ENCODE measurements around the gene POLN.

POLN gene

GRCh38 chr4:2241410-2242353 is at the start of gene POLN, which contains the start of gene HAUS3:
TSS of gene POLN (minus strand) at chr4:2242121. CDS start at chr4:2229231, 12,890 bp downstream.
TSS of gene HAUS3 (minus strand) at chr4:2242121. CDS start at chr4:2240946, 1,175 bp downstream.
- peak; percentile 98 for DNase-seq

DNA sequence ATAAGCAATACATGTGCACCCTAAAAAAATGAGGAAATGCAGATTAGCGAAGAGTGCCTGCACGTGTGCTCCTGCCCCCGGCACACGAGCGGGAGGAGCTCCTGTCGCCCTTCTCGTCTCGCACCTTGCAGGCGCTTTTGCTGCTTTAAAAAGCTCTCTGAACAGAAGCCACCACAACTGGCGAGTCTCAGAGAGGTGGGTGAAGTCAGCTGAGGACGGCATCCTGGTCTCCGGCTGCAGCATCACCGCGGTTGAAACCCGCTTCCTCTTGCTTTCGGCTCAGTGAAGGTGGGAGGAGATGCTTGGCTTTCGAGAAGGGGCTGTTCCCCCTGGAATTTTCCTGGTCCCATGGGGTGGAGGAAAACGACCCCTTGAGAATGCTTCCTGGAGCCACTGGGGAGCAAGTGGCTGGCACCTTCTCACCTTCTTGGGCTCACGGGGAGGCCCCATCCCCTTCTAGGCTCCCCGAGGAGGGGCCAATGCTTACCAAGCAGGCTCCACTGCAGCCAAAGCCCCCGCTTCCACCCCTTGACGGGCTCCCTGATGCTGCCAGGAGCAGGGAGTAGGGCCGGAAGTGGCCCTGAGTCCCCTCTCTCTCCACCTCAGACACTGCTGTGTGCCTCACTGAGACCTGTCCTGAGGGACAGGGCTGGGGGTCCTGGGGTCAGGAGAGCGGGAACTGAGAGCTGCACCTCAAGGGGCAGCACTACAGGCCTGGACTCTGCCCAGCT is 49.2 kb upstream of the POLN start:
- DNase-seq = peak; percentile 72

GRCh38 chr4:2290488-2290887 is 48.6 kb upstream of the POLN start:
- no peak for DNase-seq

- peak; percentile 12 for DNase-seq
Measured at GRCh38 chr4:2289955-2290333, 48.0 kb upstream of the POLN start.

DNA sequence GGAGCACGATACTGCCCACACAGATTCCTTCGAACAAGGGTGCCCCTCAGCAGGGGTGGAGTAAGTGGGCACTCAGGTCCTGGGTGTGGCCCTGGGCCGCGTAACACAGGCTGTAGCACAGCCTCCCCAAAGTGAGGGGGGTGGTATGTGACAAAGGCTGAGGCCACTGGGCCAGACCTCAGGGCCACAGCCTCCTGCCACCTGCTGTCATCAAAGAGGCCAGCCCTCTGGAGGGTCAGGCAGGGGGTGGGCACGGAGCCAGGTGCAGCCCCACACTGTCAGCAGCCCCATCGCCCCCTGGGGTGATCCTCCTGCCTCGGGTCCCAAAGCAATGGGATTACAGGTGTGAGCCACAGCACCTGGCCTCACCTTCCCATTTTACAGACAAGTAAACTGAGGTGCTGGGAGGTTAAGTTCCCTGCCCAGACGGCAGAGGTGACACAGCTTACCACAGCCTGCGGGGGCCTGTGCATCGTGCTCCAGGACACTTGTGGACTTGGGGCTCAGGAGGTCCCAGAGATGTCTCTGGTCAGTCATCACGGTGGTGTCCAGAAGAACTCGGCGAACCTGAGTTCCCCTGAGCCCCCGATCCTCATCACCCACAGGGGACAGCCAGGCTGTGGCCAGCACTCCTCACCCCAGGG is 47.5 kb upstream of the POLN start:
- DNase-seq = peak; percentile 7

- DNase-seq = peak; percentile 14
Measured at GRCh38 chr4:2288051-2288541, 46.2 kb upstream of the POLN start.

- no peak for DNase-seq
Measured at GRCh38 chr4:2287594-2287915, 45.6 kb upstream of the POLN start.

DNA sequence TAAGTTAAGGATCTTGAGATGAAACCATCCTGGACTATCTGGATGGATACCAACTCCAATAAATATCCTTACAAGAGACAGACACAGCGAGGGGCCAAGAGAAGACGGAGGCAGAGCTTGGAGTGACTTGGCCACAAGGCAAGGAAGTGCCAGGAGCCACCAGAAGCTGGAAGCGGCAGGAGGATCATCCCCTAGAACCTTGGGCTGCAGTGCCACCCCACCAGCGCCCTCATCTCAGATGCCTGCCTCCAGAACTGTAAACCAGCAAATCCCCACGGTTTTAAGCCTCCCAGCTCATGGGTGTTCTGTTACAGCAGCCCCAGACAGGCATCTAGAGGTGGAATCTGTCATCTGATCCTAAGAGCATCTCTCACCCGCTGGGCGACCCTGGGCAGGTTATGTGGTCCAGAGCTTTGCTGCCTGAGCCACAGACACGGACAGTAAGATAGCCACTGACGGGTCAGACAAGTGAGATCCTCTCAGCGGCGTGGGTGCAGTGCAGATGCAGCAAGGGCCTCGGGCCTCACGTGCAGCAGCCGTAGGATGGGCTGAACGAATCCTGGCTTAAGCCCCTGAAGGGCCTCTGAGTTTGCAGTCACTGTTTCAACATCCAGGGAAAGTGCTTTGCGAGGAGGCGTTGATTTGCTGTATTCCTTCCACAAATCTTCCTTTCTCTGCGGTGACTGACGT is 45.1 kb upstream of the POLN start:
- peak; percentile 7 for DNase-seq

GRCh38 chr4:2285613-2286381 is 43.9 kb upstream of the POLN start:
- DNase-seq = peak; percentile 15

DNA sequence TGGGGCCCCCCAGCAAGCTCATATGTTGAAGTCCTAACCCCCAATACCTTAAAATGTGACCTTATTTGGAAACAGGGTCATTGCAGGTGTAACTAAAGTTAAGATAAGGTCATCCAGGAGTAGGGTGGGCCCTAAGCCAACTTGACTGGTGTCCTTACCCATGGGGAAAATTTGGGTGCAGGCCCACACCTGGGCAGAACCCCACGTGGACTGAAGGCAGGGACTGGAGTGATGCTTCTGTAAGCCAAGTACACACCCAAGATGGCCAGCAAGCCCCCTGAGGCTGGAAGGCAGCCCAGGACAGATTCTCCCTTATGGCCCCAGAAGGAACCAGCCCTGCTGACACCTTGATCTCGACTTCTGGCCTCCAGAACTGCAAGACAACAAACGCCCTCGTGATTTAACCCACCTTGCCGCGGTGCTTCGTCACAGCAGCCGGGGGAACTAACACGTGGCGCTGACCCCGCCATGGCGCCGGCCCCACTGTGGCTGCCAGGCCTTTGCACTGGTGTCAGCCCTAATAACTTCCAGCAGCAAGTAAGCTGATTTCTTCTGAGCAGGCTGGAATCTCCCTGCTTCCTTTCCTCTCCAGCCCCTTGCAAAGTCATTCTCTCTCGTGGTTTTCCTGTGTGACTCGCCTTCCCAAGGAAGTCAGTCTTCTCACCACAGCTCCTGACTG is 43.2 kb upstream of the POLN start:
- peak; percentile 16 for DNase-seq

GRCh38 chr4:2284161-2284933 is 42.4 kb upstream of the POLN start:
- no peak for DNase-seq

DNA sequence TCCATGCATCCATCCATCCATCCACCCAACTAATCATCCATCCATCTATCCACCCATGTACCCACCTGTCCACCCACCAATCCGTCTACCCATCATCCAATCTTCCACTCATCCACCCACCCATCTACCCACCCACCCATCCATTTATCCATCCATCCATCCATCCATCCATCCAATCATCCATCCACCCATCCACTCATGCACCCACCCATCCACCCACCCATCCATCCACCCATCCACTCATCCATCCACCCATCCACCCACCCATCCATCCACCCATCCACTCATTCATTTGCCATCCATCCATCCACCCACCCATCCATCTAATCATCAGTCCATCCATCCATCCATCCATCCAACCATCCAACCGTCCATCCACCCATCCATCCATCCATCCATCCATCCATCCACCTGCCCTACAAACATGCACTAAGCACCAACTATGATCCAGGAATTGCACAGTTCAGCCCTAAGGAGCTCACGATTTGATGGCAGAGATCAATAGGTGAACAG is 41.3 kb upstream of the POLN start:
- no peak for DNase-seq

- DNase-seq = peak; percentile 76
Measured at GRCh38 chr4:2281575-2282343, 39.8 kb upstream of the POLN start.

GRCh38 chr4:2280531-2281300 is 38.8 kb upstream of the POLN start:
- DNase-seq = no peak

DNA sequence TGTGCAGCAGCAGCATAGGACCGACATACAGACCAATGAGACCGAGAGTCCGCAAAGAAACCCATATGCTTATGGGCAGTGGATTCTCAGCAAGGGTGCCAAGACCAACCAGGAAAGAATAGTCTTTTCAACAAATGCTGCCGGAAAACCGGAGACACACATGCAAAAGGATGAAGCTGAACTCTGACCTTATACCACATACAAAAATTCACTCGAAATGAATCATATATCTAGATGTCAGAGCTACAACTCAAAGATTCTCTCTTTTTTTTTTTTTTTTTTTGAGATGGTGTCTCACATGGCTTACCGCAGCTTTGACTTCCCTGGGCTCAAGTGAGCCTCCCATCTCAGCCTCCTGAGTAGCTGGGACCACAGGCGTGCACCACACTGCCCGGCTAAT is 36.0 kb upstream of the POLN start:
- DNase-seq = no peak

- DNase-seq = no peak
Measured at GRCh38 chr4:2276581-2277325, 34.8 kb upstream of the POLN start.

DNA sequence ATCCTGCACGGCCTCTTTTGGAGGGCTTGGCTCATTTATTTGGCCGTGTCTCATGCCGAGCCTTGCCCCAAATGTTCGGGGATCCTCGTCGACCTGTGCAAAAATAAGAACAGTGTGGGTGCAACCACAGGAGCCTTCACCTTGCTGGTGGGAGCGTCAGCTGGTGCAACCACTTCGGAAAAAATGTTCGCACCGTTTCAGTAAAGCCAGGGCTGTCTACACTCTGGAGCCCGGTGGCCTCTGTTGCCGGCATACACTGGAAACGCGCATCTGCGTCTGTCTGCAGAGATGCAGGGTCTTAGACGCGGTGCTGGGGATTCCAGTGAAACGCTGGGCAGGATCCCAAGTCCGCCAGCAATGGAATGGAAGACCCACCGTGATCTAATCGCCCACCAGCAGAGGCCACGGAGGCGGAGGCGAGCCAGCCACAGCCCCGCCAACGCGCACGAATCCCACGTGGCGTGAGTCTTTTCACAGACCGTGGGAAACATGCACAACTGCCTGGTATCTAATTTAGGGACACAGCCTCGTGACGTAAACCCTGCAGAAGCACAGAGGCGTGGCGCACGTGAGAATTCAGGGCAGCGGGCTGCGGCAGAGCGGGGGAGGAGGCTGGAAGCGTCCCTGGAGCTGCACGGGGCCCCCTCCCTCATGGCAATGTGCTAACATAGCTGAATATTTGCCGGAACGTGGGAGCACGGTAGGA is 33.8 kb upstream of the POLN start:
- no peak for DNase-seq

Data from activated CD8-positive, alpha-beta memory T cell treated with anti-CD3 and anti-CD28 coated beads, Interleukin-2, amount 50 U/mL, for 4 hours (primary cell).